Epithelial cell of proximal tubule (primary cell): ENCODE measurements around the gene NBL1. TPM values are rescaled to one million over a fixed set of nuclear protein-coding genes. Genes with fewer than 3 reads are reported as not detected.

Experiments
- DNase-seq: peaks from one replicate; pipeline ENCODE4 v3.0.0-alpha.2; 2011; ENCODE audit warnings: low read depth
- H3K4me3 ChIP-seq: 2 replicates; pipeline ENCODE4 v1.5.1; 2011; ENCODE audit warnings: low read depth, mild to moderate bottlenecking, low read length
- CTCF ChIP-seq: conservative IDR thresholded peaks from 2 replicates; pipeline ENCODE4 v1.5.1; 2012; ENCODE audit warnings: low read depth, mild to moderate bottlenecking, low read length
- total RNA-seq: library from RNA; depleted of rRNA; stranded (reverse); fragments of >200 nt; gene quantifications from 2 replicates; pipeline ENCODE4 v1.2.3, GENCODE V29; 2015

Gene NBL1
- total RNA-seq, 1 donor from 2014 or later = 64.6 TPM

DNA sequence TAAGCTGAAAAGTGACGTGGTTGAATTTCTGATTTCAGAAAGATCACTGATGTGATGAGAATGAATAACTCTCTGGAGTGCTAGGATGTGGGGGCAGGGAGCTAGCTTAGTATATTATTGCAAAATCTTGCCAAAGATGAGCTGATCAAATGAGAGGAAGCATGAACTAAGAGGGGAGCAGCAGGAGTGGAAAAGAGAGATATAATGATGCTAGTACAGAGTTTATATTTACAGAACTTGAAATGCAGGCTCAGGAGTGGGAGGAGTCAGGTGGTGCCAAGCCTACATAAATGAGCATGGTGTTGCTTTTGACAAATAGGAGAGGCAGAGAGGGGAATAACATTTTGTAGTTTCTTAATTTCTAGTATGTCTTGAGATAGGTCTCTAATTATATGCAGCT is 38.1 kb upstream of the NBL1 start:
- no peak overlapping the region for H3K4me3 ChIP-seq
- TF ChIP-seq CTCF = no peak
- DNase-seq = no peak

GRCh38 chr1:19606817-19607642 is 37.1 kb upstream of the NBL1 start:
- DNase-seq = no peak
- H3K4me3 ChIP-seq = no peak overlapping the region
- no peak for TF ChIP-seq CTCF

- no peak for DNase-seq
- TF ChIP-seq CTCF = no peak
These were observed 35.9 kb upstream of the NBL1 start for GRCh38 chr1:19608232-19608631.

GRCh38 chr1:19610282-19610981 is 33.7 kb upstream of the NBL1 start:
- H3K4me3 ChIP-seq = no peak overlapping the region
- DNase-seq = no peak
- no peak for TF ChIP-seq CTCF

More at GRCh38 chr1:19608232-19608631, 35.9 kb upstream of the NBL1 start:
- H3K4me3 ChIP-seq = no peak overlapping the region

DNA sequence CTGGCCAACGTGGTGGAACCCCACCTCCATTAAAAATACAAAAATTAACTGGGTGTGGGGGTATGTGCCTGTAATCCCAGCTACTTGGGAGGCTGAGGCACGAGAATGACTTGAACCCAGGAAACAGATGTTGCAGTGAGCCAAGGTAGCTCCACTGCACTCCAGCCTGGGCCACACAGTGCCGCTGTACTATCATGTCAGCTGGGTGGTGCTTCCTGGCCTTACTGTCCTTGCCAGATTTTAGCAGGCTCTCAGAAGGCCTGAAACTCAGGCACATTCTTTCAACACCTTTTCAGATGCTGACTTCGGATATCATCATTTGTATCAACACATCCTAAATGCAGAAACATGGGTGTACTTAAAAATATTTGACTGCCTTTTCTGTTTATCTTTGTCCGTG is 31.6 kb upstream of the NBL1 start:
- no peak overlapping the region for H3K4me3 ChIP-seq
- TF ChIP-seq CTCF = no peak
- DNase-seq = no peak

- TF ChIP-seq CTCF = no peak
- no peak overlapping the region for H3K4me3 ChIP-seq
- no peak for DNase-seq
These were observed 30.9 kb upstream of the NBL1 start for GRCh38 chr1:19613171-19613703.
